Neutrophil (primary cell): Measurements from ENCODE around the gene FANCL.
"Not testable (repeated sequence)": the region's sequence is repeated elsewhere in the genome, so short reads cannot be mapped to it uniquely, and the experiment has no call there.

ENCODE experiments used
- H3K27ac ChIP-seq: fragments of 200-600 bp; sonication (generic); 2 replicates; pipeline ENCODE4 v1.5.1; 2016; ENCODE audit warnings: mild to moderate bottlenecking, moderate library complexity
- H3K27me3 ChIP-seq: fragments of 200-600 bp; sonication (generic); 2 replicates; pipeline ENCODE4 v1.6.0; 2016; ENCODE audit warnings: mild to moderate bottlenecking
- H3K36me3 ChIP-seq: fragments of 200-600 bp; sonication (generic); 2 replicates; pipeline ENCODE4 v1.5.1; 2017
- H3K4me1 ChIP-seq, 2 experiments: fragments of 200-600 bp in 1 of 2; sonication (generic) in 1 of 2; 1 replicate in 1 of 2; 2 replicates in 1 of 2; pipeline versions ENCODE4 v1.5.1 to v1.6.1; 2013 to 2016; ENCODE audit warnings: low read depth in 1 of 2, low read length in 1 of 2, mild to moderate bottlenecking in 1 of 2, moderate library complexity in 1 of 2; ENCODE audit not compliant: control insufficient read depth in 1 of 2, insufficient read depth in 1 of 2
- H3K4me3 ChIP-seq, 2 experiments: fragments of 200-600 bp in 1 of 2; sonication (generic) in 1 of 2; 1 replicate in 1 of 2; 2 replicates in 1 of 2; pipeline ENCODE4 v1.5.1; 2013 to 2016; ENCODE audit warnings: low read depth in 1 of 2, low read length in 1 of 2, mild to moderate bottlenecking in 1 of 2, moderate library complexity in 1 of 2
- H3K9me3 ChIP-seq: fragments of 200-600 bp; sonication (generic); 2 replicates; pipeline ENCODE4 v1.5.1; 2016
- TF ChIP-seq, protein P1 (sequence below): fragments of 200-600 bp; sonication (generic); IDR thresholded peaks from 2 replicates; pipeline ENCODE4 v1.5.1; 2016; ENCODE audit warnings: antibody characterized with exemption

Gene FANCL

GRCh38 chr2:58122540-58122939 lies 118.6 kb downstream of the FANCL start:
- no peaks in the 10 kb centered on the region for H3K27me3 ChIP-seq
- H3K4me3 ChIP-seq = no peak overlapping the region
- H3K36me3 ChIP-seq = peaks cover 4% of the 10 kb centered on the region
- H3K27ac ChIP-seq = no peak overlapping the region
- TF ChIP-seq, protein P1, sequence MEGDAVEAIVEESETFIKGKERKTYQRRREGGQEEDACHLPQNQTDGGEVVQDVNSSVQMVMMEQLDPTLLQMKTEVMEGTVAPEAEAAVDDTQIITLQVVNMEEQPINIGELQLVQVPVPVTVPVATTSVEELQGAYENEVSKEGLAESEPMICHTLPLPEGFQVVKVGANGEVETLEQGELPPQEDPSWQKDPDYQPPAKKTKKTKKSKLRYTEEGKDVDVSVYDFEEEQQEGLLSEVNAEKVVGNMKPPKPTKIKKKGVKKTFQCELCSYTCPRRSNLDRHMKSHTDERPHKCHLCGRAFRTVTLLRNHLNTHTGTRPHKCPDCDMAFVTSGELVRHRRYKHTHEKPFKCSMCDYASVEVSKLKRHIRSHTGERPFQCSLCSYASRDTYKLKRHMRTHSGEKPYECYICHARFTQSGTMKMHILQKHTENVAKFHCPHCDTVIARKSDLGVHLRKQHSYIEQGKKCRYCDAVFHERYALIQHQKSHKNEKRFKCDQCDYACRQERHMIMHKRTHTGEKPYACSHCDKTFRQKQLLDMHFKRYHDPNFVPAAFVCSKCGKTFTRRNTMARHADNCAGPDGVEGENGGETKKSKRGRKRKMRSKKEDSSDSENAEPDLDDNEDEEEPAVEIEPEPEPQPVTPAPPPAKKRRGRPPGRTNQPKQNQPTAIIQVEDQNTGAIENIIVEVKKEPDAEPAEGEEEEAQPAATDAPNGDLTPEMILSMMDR = no peak
- no peaks in the 10 kb centered on the region for H3K9me3 ChIP-seq
- no peaks in the 10 kb centered on the region for H3K4me1 ChIP-seq

GRCh38 chr2:58122040-58122439 lies 119.1 kb downstream of the FANCL start:
- no peaks in the 10 kb centered on the region for H3K4me1 ChIP-seq
- no peaks in the 10 kb centered on the region for H3K9me3 ChIP-seq
- no peak overlapping the region for H3K4me3 ChIP-seq
- H3K27me3 ChIP-seq = no peaks in the 10 kb centered on the region
- TF ChIP-seq, protein P1 = no peak
- no peak overlapping the region for H3K27ac ChIP-seq
- H3K36me3 ChIP-seq = peaks cover 4% of the 10 kb centered on the region

- no peaks in the 10 kb centered on the region for H3K4me1 ChIP-seq
- TF ChIP-seq, protein P1 = no peak
Measured at GRCh38 chr2:58120626-58121229, 120.4 kb downstream of the FANCL start.

DNA sequence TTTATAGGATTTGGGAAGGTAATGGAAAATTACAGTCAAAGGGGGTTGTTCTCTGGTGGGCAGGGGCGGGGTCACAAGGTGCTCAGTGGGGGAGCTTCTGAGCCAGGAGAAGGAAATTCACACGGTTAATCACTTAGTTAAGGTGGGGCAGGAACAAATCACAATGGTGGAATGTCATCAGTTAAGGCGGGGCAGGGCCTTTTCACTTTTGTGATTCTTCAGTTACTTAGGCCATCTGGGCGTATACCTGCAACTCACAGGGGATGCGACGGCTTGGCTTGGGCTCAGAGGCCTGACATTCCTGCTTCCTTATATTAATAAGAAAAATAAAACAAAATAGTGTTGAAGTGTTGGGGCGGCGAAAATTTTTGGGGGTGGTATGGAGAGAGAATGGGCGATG lies 127.6 kb downstream of the FANCL start:
- H3K9me3 ChIP-seq, H3K27me3 ChIP-seq, H3K4me3 ChIP-seq, H3K36me3 ChIP-seq: not testable (repeated sequence)
- Histone ChIP-seq H3K4me1 (peaks cover 13 to 16% of the 10 kb centered on the region in 2 experiments), H3K27ac (peak overlapping the region; percentile 81)

More at GRCh38 chr2:58120626-58121229, 120.4 kb downstream of the FANCL start:
- Histone ChIP-seq H3K36me3 (peaks cover 4% of the 10 kb centered on the region), H3K9me3 (no peaks in the 10 kb centered on the region), H3K27me3 (no peaks in the 10 kb centered on the region), H3K27ac (no peak overlapping the region), H3K4me3 (no peak overlapping the region)

GRCh38 chr2:58110765-58111164 lies 130.4 kb downstream of the FANCL start:
- Histone ChIP-seq H3K4me3 (no peak overlapping the region), H3K9me3 (no peaks in the 10 kb centered on the region), H3K27me3 (no peaks in the 10 kb centered on the region), H3K27ac (no peak overlapping the region), H3K36me3 (no peaks in the 10 kb centered on the region), H3K4me1 (peaks cover 26 to 28% of the 10 kb centered on the region in 2 experiments)
- TF ChIP-seq, protein P1 = no peak

DNA sequence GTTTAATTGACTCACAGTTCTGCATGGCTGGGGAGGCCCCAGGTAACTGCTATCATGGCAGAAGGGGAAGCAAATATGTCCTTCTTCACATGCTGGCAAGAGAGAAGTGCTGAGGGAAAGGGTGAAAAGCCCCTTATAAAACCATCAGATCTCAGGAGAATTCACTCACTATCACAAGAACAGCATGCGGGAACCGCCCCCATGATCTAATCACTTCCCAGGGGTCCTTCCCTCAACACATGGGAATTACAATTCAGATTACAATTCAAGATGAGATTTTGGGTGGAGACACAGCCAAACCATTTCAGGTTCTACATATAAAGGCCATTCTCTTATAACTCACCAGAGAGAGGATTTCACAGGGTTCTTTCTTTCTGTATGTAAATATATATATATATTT lies 131.6 kb downstream of the FANCL start:
- TF ChIP-seq, protein P1 = no peak
- Histone ChIP-seq H3K9me3 (no peaks in the 10 kb centered on the region), H3K4me3 (no peak overlapping the region), H3K4me1 (peaks cover 26 to 28% of the 10 kb centered on the region in 2 experiments), H3K27ac (no peak overlapping the region), H3K36me3 (no peaks in the 10 kb centered on the region), H3K27me3 (no peaks in the 10 kb centered on the region)
